Measurements from ENCODE around the gene ZMYM1.
A peak's percentile ranks its signal among the peaks of the same experiment; 100 is the strongest.
"Not testable (repeated sequence)": the region's sequence is repeated elsewhere in the genome, so short reads cannot be mapped to it uniquely, and the experiment has no call there.

The ZMYM1 gene

DNA sequence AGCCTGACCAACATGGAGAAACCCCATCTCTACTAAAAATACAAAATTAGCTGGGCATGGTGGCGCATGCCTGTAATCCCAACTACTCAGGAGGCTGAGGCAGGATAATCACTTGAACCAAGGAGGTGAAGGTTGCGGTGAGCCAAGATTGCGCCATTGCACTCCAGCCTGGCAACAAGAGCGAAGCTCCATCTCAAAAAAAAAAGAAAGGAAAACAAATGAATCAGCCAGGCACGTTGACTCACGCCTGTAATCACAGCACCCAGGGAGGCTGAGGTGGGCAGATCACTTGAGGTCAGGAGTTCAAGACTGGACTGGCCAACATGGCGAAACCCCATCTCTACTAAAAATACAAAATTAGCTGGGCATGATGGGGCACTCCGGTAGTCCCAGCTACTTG lies 2.8 kb upstream of the ZMYM1 start:
- not testable (repeated sequence) for DNase-seq (ENCODE audit: low read depth in 2 of 2)

DNA sequence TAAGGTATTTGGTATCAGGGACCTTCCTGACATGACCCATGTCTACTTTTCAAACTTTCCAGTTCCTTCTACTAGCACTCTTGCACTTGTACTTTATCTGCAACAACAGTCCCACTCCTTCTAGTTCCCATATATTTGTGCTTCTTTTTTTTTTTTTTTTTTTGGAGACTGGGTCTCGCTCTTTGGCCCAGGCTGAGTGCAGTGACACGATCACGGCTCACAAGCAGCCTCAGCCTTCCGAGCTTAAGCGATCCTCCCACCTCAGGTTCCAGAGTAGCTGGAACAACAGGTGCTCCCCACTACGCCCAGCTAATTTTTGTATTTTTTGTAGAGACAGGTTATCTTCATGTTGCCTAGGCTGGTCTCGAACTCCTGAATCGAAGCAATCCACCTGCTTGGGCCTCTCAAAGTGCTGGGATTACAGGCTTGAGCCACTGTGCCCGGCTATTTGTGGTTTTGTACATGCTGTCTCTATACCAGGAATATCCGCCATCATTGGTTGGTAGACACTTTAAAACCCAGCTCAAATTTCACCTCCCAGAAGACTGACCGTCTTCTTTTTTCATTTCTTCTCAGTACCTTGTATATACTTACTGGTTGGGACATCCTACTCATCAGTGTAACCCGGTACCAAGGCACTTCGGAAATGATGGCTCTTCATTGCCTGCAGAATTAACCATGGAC lies 1.1 kb downstream of the ZMYM1 start:
- no peak for DNase-seq (ENCODE audit: low read depth in 2 of 2)

DNA sequence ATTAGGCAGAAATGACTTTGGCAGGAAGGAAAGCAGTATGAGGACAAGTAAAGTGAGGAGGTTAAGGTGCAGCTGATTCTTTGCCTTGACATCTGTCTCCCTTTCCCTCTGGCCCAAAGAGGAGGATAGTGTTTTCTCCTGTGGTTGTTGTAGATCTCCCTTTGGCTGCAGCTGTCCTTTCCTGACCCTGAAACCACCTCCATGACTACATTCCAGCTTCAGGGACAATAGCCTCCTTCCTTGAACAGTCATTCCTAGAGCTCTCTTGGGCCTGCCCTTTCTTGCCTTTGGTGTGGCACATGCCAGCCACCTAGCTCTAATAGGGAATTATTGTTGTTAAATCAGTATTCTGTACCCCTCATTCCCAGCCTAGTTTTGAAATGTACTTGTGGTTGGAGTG lies 6.2 kb downstream of the ZMYM1 start:
- no peak for DNase-seq (ENCODE audit: low read depth in 2 of 2)

DNA sequence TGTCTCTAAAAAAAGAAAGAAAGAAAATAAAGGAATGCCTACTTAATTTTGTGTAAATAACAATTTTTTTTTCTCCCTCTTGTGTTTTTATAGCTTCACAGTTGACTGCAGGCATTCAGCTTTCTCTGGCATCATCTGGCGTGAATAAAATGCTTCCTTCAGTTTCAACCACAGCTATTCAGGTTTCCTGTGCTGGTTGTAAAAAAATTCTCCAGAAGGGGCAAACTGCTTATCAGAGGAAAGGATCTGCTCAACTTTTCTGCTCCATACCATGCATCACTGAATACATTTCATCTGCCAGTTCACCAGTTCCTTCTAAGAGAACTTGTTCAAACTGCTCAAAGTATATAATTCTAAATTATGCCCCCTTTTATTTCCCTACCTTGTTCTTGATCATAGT lies 18.0 kb downstream of the ZMYM1 start:
- DNase-seq (ENCODE audit: low read depth in 2 of 2) = no peak

GRCh38 chr1:35111106-35111505 lies 31.9 kb downstream of the ZMYM1 start:
- DNase-seq (ENCODE audit: low read depth in 2 of 2) = no peak

DNA sequence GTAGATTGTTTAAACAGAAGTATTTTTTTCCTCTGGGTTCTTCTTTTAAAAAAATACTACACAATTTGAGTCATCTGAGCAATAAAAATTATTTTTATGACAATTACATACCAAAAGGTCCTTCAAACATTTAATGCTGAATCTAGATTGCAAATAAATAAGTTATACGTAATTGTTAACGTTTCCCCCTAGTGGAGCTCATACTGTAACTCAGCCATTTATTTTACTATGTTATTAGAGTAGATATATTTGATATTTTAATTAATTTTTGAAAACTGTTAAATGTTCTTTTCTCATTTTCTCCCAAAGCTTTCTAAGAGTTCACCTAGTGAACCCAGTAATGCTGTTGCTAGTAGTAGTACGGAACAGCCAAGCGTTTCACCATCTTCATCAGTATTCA lies 33.5 kb downstream of the ZMYM1 start:
- DNase-seq (ENCODE audit: low read depth in 2 of 2) = no peak

GRCh38 chr1:35115459-35116383 lies 36.5 kb downstream of the ZMYM1 start:
- DNase-seq (ENCODE audit: low read depth in 2 of 2) = no peak

- no peak for DNase-seq (ENCODE audit: low read depth in 2 of 2)
These were observed 41.4 kb downstream of the ZMYM1 start for GRCh38 chr1:35120458-35121133.

- DNase-seq (ENCODE audit: low read depth in 2 of 2) = no peak
These were observed 43.1 kb downstream of the ZMYM1 start for GRCh38 chr1:35122311-35122710.

DNA sequence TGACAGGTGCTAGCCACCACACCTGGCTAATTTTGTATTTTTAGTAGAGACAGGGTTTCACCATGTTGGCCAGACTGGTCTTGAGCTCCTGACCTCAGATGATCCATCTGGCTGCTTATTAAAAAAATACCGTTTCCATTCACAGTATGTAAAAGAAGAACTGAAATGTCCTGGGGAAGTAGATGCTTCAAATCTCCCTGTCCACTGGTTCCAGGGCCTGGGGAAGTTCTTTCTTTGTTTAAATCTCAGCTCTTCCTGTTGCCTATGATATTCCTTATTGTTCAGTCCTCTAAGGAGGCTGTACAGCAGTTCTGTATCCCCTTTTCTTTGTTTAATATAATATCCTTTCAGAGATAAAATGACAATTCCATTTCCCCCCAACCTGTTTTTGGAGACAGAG lies 47.4 kb downstream of the ZMYM1 start:
- no peak for DNase-seq (ENCODE audit: low read depth in 2 of 2)

GRCh38 chr1:35129080-35129479 lies 49.9 kb downstream of the ZMYM1 start:
- DNase-seq (ENCODE audit: low read depth in 2 of 2) = no peak

DNA sequence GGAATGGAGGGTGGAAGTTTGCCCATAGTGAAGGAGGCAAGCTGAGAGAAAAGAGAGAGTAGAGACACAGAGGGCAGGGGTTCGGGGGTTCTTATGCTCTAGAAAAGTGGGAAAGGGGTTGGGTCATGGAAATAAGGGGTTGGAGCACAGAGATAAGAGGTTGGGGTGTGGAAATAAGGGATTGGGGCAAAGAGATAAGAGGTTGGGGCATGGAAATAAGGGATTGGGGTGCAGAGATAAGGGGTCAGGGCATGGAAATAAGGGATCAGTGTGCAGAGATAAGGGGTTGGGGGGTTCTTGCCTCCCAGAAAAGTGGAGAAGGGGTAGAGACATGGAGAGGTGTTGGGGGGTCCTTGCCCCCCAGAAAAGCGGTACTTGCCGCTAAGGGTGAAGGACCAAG lies 57.6 kb downstream of the ZMYM1 start:
- no peak for DNase-seq (ENCODE audit: low read depth in 2 of 2)

GRCh38 chr1:35137590-35137989 lies 58.4 kb downstream of the ZMYM1 start:
- DNase-seq (ENCODE audit: low read depth in 2 of 2) = not testable (repeated sequence)

DNA sequence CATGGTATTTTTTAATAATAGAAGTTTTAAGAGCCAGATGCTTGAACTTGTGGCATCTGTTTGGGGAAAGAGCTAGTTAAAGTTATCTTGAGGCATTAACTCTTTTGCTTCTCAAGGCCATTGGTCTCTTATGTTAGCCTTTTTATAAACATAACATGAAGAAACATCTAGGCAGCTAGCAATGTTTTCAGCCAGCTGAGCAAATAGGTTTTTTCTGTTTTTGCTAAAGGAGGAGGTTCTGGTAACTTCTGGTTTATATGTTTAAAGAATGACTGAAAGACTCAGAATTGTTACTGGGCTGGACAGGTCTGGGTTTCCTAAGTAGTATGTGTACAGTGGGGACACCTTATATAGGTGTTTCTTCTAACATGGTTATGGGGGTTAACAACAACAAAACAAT lies 63.1 kb downstream of the ZMYM1 start:
- not testable (repeated sequence) for DNase-seq (ENCODE audit: low read depth in 2 of 2)

GRCh38 chr1:35142728-35143127 lies 63.5 kb downstream of the ZMYM1 start:
- DNase-seq (ENCODE audit: low read depth in 2 of 2) = not testable (repeated sequence)

DNA sequence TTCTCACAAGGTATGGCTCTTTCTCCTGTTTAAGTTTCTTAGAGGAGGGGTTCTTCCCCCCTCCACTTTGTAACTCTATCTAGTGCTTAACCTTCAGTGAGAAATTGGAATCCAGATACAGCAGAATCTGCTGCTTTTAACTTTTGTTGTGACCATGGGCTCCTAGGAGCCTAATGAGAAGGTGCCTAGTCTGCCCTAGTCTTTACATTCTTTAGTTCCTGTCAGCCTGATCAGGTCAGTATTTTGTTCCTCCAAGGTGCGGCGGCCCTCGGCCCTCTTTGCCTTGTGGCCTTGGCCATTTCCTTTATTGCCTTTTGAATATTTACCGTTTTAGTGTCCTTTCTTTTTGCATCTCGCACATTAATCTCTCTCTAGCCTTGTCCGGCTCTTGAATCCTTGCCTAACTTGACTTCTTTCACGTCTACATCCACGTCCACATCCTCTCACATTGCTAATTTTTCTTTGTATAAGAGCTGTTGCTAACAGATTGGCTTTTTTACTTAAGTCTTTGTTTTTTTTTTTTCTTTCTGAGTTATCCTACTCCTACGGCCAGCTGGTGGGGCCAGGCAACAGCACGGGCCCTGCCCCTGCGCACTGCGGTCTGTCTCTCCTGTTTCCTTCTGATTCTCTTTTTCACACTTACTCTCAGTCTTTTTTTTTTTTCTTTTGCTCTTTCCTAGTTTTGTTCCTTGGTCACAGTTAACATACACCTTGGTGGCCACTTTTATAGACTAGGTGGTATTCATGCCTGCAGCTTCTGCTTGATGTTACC lies 64.7 kb downstream of the ZMYM1 start:
- no peak for DNase-seq (ENCODE audit: low read depth in 2 of 2)

GRCh38 chr1:35145892-35146549 lies 66.8 kb downstream of the ZMYM1 start:
- DNase-seq (ENCODE audit: low read depth in 2 of 2) = peak in 1 of 2 donors; percentile 1

- DNase-seq (ENCODE audit: low read depth in 2 of 2) = no peak
These were observed 72.0 kb downstream of the ZMYM1 start for GRCh38 chr1:35151220-35151619.

GRCh38 chr1:35164893-35165292 lies 85.7 kb downstream of the ZMYM1 start:
- DNase-seq (ENCODE audit: low read depth in 2 of 2) = no peak

All from stimulated activated CD4-positive, alpha-beta T cell treated with anti-CD3 and anti-CD28 coated beads, Interleukin-1b, Interleukin-23, amount 100 ng/mL, for 4 hours (primary cell).